A673 (cell line): ENCODE results near the gene TEX38.

Experiments
- CTCF ChIP-seq: fragments of 300-800, 200-600 bp; sonication (generic); conservative IDR thresholded peaks from 2 replicates; pipeline ENCODE4 v1.5.1; 2017; ENCODE audit warnings: low read depth, mild to moderate bottlenecking, antibody characterized with exemption, low read length, moderate library complexity, mixed read lengths
- EZH2 ChIP-seq: fragments of 200-600 bp; sonication (generic); IDR thresholded peaks from 2 replicates; pipeline ENCODE4 v1.6.1; 2017; ENCODE audit warnings: borderline replicate concordance, low read depth, mild to moderate bottlenecking, mixed read lengths, antibody characterized with exemption, low read length; ENCODE audit not compliant: poor library complexity, severe bottlenecking

DNA sequence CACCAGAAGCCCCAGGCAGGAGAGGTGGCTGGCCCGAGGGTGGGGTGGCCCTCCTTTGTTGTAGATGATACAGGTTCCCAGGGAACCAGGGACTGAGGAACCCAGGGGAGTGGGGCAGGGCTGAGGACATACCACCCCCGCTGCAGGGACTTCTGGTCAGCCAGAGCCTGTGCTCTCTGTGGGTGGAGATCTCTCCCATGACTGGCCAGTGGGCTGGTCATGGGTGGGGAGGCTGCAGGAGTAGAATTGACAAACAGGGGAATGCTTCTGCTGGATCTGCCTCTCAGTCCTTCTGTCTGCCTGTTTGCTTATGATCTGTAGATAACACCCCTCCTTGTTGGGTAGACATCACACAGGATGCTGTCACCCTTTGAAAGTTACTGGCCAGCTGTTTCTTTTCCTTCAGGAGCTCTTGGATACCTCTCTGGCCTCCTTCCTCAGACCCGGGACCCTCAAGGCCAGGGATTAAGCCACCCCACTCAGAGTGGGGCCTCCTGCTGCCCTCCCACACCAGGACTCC, 50.1 kb downstream of the TEX38 start:
- TF ChIP-seq CTCF (no peak), EZH2 (no peak)
